Erythroblast (primary cell): Measurements from ENCODE around the gene ANAPC1.
"Not testable (repeated sequence)": the region's sequence is repeated elsewhere in the genome, so short reads cannot be mapped to it uniquely, and the experiment has no call there.

ENCODE experiments used
- DNase-seq, 2 experiments: peaks; one replicate each; lab custom pipeline; 2025; lab: John Stamatoyannopoulos, UW

ANAPC1 gene

GRCh38 chr2:111770916-111771658 is 112.9 kb downstream of the ANAPC1 start:
- DNase-seq, result not testable (repeated sequence)

GRCh38 chr2:111768266-111769190 is 115.5 kb downstream of the ANAPC1 start:
- not testable (repeated sequence) for DNase-seq

GRCh38 chr2:111767087-111767486 is 116.9 kb downstream of the ANAPC1 start:
- not testable (repeated sequence) for DNase-seq

DNA sequence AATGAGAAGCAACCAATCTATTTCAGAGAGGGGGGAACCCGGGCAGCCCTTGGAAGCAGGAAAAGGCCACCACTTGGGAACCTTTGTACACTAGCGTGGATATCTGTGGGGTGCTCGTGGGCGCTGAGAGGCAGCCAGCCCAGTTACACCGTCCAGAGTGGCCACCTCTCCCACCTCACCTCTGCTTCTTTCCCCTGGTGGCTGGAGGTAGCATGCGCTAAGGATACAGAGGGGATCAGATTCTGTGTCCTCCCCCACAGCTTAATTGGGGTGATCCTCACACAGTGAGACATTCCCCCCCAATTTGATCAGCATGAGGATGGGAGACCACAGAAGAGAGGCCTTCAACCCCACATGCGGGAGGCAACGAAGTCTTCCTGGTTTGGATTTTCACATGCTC is 117.7 kb downstream of the ANAPC1 start:
- not testable (repeated sequence) for DNase-seq

- not testable (repeated sequence) for DNase-seq
Observed at GRCh38 chr2:111764151-111764550, 119.8 kb downstream of the ANAPC1 start.

GRCh38 chr2:111760697-111761284 is 123.2 kb downstream of the ANAPC1 start:
- not testable (repeated sequence) for DNase-seq

GRCh38 chr2:111752533-111752932 is 131.5 kb downstream of the ANAPC1 start:
- DNase-seq, result not testable (repeated sequence)

DNA sequence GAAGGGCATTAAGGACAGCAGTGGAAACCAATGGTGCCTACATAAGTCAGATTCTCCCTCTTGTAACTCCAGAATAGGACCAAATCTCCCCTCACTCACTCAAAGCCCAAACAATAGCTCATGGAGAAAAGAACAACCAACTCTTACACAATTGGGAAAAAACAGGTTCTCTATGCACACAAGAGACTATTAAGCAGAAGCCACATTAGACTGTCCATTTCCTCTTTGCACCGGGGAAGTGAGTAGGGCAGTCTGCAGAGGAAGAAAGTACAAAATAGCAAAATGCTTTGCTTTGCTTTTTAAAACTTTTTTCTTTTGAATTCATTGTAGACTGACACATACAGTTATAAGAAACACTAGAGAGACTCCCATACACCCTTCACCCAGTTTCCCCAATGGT is 133.4 kb downstream of the ANAPC1 start:
- DNase-seq, result not testable (repeated sequence)

DNA sequence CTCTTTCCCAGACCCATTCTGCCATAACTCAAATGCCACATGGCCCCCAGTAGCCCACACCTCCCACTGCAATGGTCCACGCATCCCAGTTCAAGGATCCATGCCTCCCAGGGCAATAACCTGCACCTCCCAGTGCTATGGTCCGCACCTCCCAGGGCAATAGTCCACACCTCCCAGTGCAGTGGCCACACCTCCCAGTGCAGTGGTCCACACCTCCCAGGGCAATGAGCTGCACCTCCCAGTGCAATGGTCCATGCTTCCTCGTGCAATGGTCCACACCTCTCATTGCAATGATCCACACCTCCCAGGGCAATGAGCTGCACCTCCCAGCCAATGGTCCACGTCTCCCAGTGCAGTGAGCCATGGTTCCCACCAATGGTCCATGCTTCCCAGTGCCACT is 135.6 kb downstream of the ANAPC1 start:
- DNase-seq, result not testable (repeated sequence)

DNA sequence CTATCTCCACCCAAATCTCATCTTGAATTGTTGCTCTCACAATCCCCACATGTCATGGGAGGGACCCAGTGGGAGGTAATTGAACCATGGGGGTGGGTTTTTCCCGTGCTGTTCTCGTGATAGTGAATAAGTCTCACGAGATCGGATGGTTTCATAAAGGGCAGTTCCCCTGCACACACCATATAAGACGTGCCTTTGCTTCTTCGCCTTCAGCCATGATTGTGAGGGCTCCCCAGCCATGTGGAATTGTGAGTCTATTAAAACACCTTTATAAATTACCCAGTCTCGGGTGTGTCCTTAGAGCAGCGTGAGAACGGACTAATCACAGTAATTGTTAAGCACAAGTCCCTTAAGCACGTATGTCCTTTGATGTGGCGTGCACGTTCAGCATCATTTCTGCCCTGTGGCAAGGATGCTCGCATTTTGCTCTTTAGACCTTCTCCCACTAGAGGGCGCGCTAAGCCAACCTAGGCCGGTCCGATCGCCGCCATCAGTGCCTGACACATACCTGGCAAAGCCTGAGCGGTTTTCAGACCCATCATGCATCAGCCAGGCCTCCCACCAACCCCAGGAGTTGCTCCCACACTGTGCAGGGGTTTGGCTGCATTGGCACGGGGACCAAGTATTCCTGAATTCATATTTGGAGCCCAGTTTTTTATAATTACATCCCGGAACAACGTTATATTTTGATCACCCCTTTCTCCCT is 136.4 kb downstream of the ANAPC1 start:
- DNase-seq, result not testable (repeated sequence)

GRCh38 chr2:111744751-111745150 is 139.2 kb downstream of the ANAPC1 start:
- DNase-seq, result not testable (repeated sequence)

DNA sequence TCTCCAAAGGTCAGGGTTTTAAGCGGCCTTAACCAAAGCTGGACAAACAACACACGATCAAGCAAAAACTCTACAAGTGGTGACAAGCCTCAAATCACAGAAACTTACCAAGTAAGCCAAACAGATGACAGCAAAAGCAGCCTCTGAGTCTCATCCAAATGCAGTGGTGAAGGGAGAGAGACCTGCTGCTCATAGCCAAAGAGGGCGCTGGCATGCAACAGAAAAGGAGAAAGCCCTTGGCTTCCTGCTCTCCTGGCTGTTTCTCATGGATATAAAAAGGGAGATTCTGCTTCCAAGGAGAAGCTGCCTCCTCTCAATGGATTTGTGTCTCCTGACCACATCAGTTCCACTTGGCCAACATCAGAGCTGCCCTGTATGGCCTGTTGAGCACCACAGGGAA is 142.5 kb downstream of the ANAPC1 start:
- DNase-seq, result not testable (repeated sequence)

DNA sequence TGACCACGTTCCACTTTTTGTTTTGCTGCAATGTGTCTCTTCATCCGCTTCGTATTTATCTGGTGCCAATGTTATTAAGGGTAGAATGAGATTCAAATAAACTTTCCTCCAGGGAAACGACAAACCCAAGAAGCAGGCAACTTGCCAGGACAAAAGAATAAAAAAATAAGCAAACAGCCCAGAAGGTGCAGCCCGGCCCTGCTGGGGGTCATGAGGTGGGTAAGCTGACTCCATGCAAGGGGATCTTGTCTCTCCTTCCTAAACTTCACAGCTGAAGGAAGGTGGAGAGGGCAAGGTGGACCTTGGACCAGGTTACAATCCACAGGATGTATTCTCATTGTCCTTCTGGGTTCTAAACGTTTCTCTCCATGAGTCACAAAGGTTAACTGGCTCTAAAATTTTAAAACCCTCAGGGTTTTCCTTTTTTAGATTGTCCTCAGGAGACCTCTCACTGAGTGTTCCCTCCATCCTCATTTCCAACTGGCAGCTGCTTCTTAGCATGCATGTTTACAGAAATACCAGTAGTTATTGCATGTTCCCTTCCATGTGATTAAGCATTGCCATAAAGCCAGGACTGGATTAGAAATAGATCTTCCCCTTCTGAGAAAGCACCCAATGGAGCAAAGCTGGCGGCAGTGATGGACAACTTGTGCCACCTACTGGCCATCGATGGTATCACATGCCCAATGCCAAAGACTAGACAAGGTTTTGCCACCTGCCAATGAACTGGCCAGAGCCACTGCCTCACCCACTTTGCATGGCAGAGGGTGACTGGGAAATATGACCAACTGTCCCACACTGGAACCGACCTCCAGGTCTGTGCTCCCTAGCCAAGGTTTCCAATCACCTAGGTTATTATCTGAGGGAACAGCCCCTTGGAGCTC is 147.9 kb downstream of the ANAPC1 start:
- not testable (repeated sequence) for DNase-seq

GRCh38 chr2:111735420-111735819 is 148.6 kb downstream of the ANAPC1 start:
- not testable (repeated sequence) for DNase-seq

DNA sequence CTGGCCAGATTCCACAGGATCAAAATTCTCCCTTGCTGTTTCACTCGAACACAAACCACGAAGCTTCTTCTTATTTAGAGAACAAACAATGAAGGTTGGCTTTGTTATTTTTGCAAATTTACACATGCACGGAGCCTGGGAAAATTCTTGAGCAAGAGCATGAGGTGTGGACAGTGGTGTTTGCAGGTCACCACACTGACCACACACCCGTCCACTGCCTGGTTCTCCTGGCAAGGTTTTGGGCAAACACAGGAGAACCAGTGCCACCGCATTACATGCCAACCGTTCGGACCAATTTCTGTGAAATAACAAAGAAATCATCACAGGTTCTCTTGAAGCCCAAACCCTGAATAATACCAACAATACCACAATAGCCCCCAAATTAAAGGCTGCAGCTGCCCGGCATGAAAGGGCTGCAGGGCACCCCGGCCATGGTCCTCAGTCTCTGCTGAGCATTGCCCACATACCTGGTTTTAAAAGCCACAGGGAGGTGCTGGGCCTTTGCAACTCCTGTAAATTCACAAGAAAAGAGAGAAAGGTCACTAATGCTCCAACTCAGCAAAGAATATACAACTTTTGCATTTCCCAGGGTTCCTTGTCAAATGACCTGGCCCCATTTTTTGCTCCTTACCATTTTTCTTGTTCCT is 154.1 kb downstream of the ANAPC1 start:
- DNase-seq, result not testable (repeated sequence)

- not testable (repeated sequence) for DNase-seq
Observed at GRCh38 chr2:111727611-111728110, 156.3 kb downstream of the ANAPC1 start.

DNA sequence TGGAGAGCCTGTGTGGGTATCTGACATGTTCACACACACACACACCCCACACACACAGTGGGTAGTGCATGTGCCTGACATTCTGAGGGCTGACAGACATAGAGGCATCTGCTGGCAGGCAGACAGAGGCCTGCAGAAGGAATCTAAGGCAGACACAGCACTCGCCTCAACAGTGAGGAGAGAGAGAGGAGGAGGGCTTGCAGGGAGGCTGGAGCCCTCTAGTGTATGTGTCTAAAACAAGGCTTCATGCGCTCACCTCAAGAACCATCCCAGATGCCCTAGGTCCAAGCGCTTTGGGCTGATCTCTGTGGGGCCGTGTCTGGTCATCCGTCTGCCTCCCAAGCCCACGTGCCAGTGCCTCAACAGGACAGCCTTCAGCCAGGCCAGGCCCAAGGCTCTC is 158.3 kb downstream of the ANAPC1 start:
- DNase-seq, result not testable (repeated sequence)

DNA sequence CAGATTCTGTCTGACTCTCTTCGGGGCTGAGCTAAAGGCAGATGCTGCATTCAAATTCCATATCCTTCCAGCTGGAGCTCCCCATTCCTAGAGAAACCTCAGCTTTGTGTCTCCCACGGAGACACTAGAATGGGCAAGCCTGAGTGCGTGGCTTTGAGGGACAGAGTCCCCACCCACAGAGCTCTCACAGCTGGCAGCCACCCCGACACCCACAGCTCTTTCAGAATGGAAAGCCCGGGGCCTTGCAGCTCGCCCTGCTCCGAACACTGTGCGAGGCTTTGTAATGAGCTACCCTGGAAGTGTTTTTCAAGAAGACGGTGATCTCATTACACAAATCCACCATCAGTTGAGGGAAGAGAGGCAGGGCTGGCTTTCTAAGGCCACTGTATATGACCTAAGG is 164.4 kb downstream of the ANAPC1 start:
- not testable (repeated sequence) for DNase-seq
